ENCODE results near the gene ASPSCR1. TPM values are rescaled to one million over a fixed set of nuclear protein-coding genes. Genes with fewer than 3 reads are reported as not detected.
A peak's percentile ranks its signal among the peaks of the same experiment; 100 is the strongest.

The ASPSCR1 gene
- total and polyA plus RNA-seq, 2 of the 13 experiments (the other 11 are each of a cell fraction or from before 2014, with no cell fraction given) = 274 to 314 TPM

GRCh38 chr17:82013772-82014321 is 36.4 kb downstream of the ASPSCR1 start (continued):
- TF ChIP-seq ZNF280D (CRISPR knock-in tag; IDR thresholded peaks at IDR 0.05) = peak; percentile 17; the same call in 1 of the 2 replicates

- CTCF ChIA-PET (ENCODE audit: low intra/inter-chr PET ratio, low total read pairs) = no interaction called here
- POLR2A ChIA-PET = interaction anchor here (0.7 to 14.1 kb wide), 4 partner anchors 8 to 54 kb away, joined by 3 to 470 read pairs (median 11); partner anchors contain the start of genes CENPX, LRRC45 and NOTUM
- Histone ChIP-seq H3K27ac (ENCODE audit: extremely low read length, insufficient read depth, low read length) (peak overlapping the region; percentile 68), H3K9ac (ENCODE audit: insufficient read depth, low read depth, low read length) (peak overlapping the region; percentile 53; the same call in 1 of the 2 replicates), H3K9me3 (ENCODE audit: low read length) (no peaks in the 10 kb centered on the region), H3K4me2 (ENCODE audit: low read depth, low read length) (no peak overlapping the region), H3K4me1 (ENCODE audit: insufficient read depth, low read length) (peaks cover 98% of the 10 kb centered on the region), H3K79me2 (ENCODE audit: insufficient read depth, low read length) (no peaks in the 10 kb centered on the region), H3K36me3 (replicated peaks in 1 of 2; ENCODE audit: control insufficient read depth in 1 of 2, insufficient read depth in 2 of 2, low read length in 2 of 2) (peaks cover 31 to 36% of the 10 kb centered on the region in 2 experiments), H3K27me3 (ENCODE audit: control insufficient read depth in 1 of 2, insufficient read depth in 2 of 2, low read length in 2 of 2) (no peaks in the 10 kb centered on the region), H3K4me3 (replicated peaks in 1 of 3; ENCODE audit: insufficient read depth in 1 of 3, low read depth in 2 of 3, low read length in 3 of 3) (no peak overlapping the region), H4K20me1 (ENCODE audit: insufficient read depth, low read length) (no peaks in the 10 kb centered on the region), H2AFZ (ENCODE audit: low read length) (no peak overlapping the region)
- 99% methylated on average over 15 of the region's 23 CpGs for WGBS (ENCODE audit: low lambda C conversion rate)
- no peak for DNase-seq (ENCODE audit: low spot score)
- intact Hi-C loops (cut with micrococcal nuclease; ENCODE audit: unreplicated experiment) (no loop called here), in situ Hi-C loops (cut with HindIII; ENCODE audit: extremely low pct_ligation_motif_present, low pct_unique_long_range_greater_than_20kb) (no loop called here)
- no peak for FAIRE-seq
- BruUV-seq (replicated peaks) = no TSS peak
- ATAC-seq = no peak
- no peak for TF ChIP-seq ZNF543 (CRISPR knock-in tag; IDR thresholded peaks at IDR 0.05)
- peak; percentile 95 for TF ChIP-seq HNRNPL (IDR thresholded peaks at IDR 0.05; ENCODE audit: low read depth, low read length)
- TF ChIP-seq TSC22D2 (CRISPR knock-in tag; IDR thresholded peaks at IDR 0.05; ENCODE audit: borderline replicate concordance) = no peak
- TF ChIP-seq ZGPAT (CRISPR knock-in tag; IDR thresholded peaks at IDR 0.05) = no peak
- no peak for TF ChIP-seq ZNF792 (CRISPR knock-in tag; IDR thresholded peaks at IDR 0.05)
- TF ChIP-seq AGO1 (IDR thresholded peaks at IDR 0.05; ENCODE audit: low read depth, low read length, poor library complexity, severe bottlenecking) = peak; percentile 21
- no peak for TF ChIP-seq ZNF891 (CRISPR knock-in tag; IDR thresholded peaks at IDR 0.05)
- TF ChIP-seq SIN3A (IDR thresholded peaks at IDR 0.05; ENCODE audit: borderline replicate concordance, low read depth, low read length) = no peak
- TF ChIP-seq POLR2G (IDR thresholded peaks at IDR 0.05; ENCODE audit: low read depth, low read length) = peak; percentile 41
- peak; percentile 42 for TF ChIP-seq SRSF4 (IDR thresholded peaks at IDR 0.05; ENCODE audit: low read depth, low read length, poor library complexity, severe bottlenecking)
- TF ChIP-seq CREB1 (IDR thresholded peaks at IDR 0.05) = no peak
- no peak for TF ChIP-seq CREB1 (CRISPR knock-in tag; IDR thresholded peaks at IDR 0.05)
- no peak for TF ChIP-seq ZNF20 (CRISPR knock-in tag; IDR thresholded peaks at IDR 0.05)
- no peak for TF ChIP-seq IRF9 (CRISPR knock-in tag; IDR thresholded peaks at IDR 0.05; ENCODE audit: borderline replicate concordance)
- TF ChIP-seq HBP1 (CRISPR knock-in tag; IDR thresholded peaks at IDR 0.05; ENCODE audit: low read depth) = no peak
- no peak for TF ChIP-seq HCFC1 (IDR thresholded peaks at IDR 0.05; ENCODE audit: low read depth, low read length)
Observed at GRCh38 chr17:82014432-82014831, 37.0 kb downstream of the ASPSCR1 start.
